Measurements from ENCODE around the gene ARID1B. TPM values are rescaled to one million over a fixed set of nuclear protein-coding genes. Genes with fewer than 3 reads are reported as not detected.

Gene ARID1B
- total and polyA plus RNA-seq, 2 donors (not counting 1 experiment from before 2014, with no cell fraction given), result 47.2 to 280 TPM

DNA sequence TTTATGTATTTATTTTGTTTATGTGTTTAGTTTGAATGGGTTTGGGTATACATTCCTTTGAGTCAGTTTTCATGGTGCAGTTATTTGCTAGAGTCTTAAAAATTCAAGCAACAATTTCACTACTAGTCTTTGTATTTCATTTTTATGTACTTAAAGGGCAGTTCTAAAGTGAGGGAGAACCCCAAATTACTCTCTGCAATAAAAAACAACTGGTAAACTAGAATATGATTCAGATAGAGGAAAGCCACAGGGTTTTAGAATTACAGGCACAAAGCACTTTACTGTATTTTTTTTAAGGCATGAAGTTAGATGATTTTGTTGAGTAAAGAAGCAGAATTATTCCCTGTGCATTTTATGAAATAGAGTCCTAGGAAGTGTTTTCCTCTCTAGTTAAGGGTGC, 183.3 kb downstream of the ARID1B start:
- Histone ChIP-seq H3K27me3 (replicated peaks in 1 of 4; ENCODE audit: control extremely low read depth in 1 of 4, control insufficient read depth in 3 of 4, insufficient read depth in 4 of 4, low read length in 3 of 4) (no peaks in the 10 kb centered on the region), H3K79me2 (ENCODE audit: control insufficient read depth, insufficient read depth, low read length) (peaks cover 99% of the 10 kb centered on the region), H3K27ac (ENCODE audit: low read length in 2 of 2) (no peak overlapping the region), H4K20me1 (ENCODE audit: control insufficient read depth, insufficient read depth, low read length, poor library complexity, severe bottlenecking) (peaks cover 43% of the 10 kb centered on the region), H3K9ac (ENCODE audit: low read length) (no peak overlapping the region), H3K36me3 (replicated peaks in 1 of 2; ENCODE audit: control extremely low read depth in 1 of 2, control insufficient read depth in 1 of 2, extremely low read depth in 1 of 2, insufficient read depth in 2 of 2, low read length in 1 of 2) (peaks cover 1 to 7% of the 10 kb centered on the region in 2 experiments), H2AFZ (ENCODE audit: insufficient read depth, low read depth, low read length, poor library complexity, severe bottlenecking) (no peak overlapping the region), H3K4me1 (ENCODE audit: control insufficient read depth in 2 of 2, insufficient read depth in 2 of 2, low read length in 2 of 2) (peaks cover 15 to 24% of the 10 kb centered on the region in 2 donors), H3K9me3 (ENCODE audit: control extremely low read depth in 1 of 3, control insufficient read depth in 2 of 3, insufficient read depth in 1 of 3, low read length in 2 of 3) (peaks cover 0 to 8% (median 0%) of the 10 kb centered on the region in 3 donors), H3K4me2 (replicated peaks; ENCODE audit: low read depth, low read length, poor library complexity, severe bottlenecking) (no peak overlapping the region), H3K4me3 (ENCODE audit: control extremely low read depth in 1 of 5, extremely low read depth in 1 of 5, insufficient read depth in 1 of 5, low read depth in 2 of 5, low read length in 4 of 5) (no peak overlapping the region)
- ChIA-PET POLR2A (no interaction called here), CTCF (no interaction called here)
- TF ChIP-seq, protein P1, sequence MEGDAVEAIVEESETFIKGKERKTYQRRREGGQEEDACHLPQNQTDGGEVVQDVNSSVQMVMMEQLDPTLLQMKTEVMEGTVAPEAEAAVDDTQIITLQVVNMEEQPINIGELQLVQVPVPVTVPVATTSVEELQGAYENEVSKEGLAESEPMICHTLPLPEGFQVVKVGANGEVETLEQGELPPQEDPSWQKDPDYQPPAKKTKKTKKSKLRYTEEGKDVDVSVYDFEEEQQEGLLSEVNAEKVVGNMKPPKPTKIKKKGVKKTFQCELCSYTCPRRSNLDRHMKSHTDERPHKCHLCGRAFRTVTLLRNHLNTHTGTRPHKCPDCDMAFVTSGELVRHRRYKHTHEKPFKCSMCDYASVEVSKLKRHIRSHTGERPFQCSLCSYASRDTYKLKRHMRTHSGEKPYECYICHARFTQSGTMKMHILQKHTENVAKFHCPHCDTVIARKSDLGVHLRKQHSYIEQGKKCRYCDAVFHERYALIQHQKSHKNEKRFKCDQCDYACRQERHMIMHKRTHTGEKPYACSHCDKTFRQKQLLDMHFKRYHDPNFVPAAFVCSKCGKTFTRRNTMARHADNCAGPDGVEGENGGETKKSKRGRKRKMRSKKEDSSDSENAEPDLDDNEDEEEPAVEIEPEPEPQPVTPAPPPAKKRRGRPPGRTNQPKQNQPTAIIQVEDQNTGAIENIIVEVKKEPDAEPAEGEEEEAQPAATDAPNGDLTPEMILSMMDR (IDR thresholded peaks at IDR 0.05), result no peak
- no peak for TF ChIP-seq EZH2 (IDR thresholded peaks at IDR 0.05; ENCODE audit: borderline replicate concordance, insufficient read depth, low read depth, low read length, poor library complexity, severe bottlenecking)
- DNase-seq (no peak), ATAC-seq (ENCODE audit: low read depth) (no peak)
- peaks cover 63% of the 10 kb centered on the region for H3K4me1 Mint-ChIP-seq
- H3K4me3 Mint-ChIP-seq, result no peak overlapping the region
- no peaks in the 10 kb centered on the region for H3K27me3 Mint-ChIP-seq
- H3K9me3 Mint-ChIP-seq (ENCODE audit: insufficient read depth), result no peaks in the 10 kb centered on the region
- intact Hi-C loops (cut with micrococcal nuclease), result no loop called here
- no peak overlapping the region for H3K27ac Mint-ChIP-seq

DNA sequence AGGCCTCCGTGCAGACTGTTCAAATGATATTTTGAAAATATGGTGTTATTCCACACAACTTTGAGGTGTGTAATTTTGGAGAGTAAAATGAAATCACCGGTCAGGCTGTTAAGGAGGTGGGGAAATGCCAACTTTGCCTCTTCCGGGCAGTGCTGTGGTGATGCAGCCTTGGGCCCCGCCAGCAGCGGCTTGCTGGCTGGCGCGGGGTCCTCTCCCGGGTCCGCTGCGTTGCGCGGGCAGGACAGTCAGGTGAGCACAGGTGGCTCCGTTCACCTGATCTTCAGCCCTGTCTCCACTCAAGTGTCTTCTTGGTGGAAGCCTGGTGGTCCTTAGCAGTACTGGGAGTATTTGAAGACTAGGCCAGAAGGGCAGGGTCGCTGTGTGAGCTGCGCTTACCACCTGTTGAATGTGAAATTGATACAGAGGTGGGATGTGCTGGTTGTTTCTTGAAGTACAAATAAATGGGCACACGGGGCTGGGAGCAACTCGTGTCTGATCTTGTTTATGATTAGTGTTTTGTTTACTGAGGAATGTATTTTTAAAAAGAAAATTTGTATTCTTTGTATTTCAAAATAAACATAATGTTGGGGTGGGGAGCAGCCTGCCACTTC, 184.2 kb downstream of the ARID1B start:
- Mint-ChIP-seq H3K4me1 (peaks cover 56% of the 10 kb centered on the region), H3K27me3 (no peaks in the 10 kb centered on the region), H3K9me3 (ENCODE audit: insufficient read depth) (no peaks in the 10 kb centered on the region), H3K4me3 (no peak overlapping the region), H3K27ac (no peak overlapping the region)
- ATAC-seq (ENCODE audit: low read depth) (no peak), DNase-seq (no peak)
- intact Hi-C loops (cut with micrococcal nuclease), result no loop called here
- Histone ChIP-seq H3K27me3 (replicated peaks in 1 of 4; ENCODE audit: control extremely low read depth in 1 of 4, control insufficient read depth in 3 of 4, insufficient read depth in 4 of 4, low read length in 3 of 4) (no peaks in the 10 kb centered on the region), H3K79me2 (ENCODE audit: control insufficient read depth, insufficient read depth, low read length) (peaks cover 99% of the 10 kb centered on the region), H4K20me1 (ENCODE audit: control insufficient read depth, insufficient read depth, low read length, poor library complexity, severe bottlenecking) (peaks cover 43% of the 10 kb centered on the region), H3K9me3 (ENCODE audit: control extremely low read depth in 1 of 3, control insufficient read depth in 2 of 3, insufficient read depth in 1 of 3, low read length in 2 of 3) (peaks cover 0 to 8% (median 0%) of the 10 kb centered on the region in 3 donors), H2AFZ (ENCODE audit: insufficient read depth, low read depth, low read length, poor library complexity, severe bottlenecking) (no peak overlapping the region), H3K4me1 (ENCODE audit: control insufficient read depth in 2 of 2, insufficient read depth in 2 of 2, low read length in 2 of 2) (peaks cover 7 to 16% of the 10 kb centered on the region in 2 donors), H3K27ac (ENCODE audit: low read length in 2 of 2) (no peak overlapping the region), H3K4me3 (ENCODE audit: control extremely low read depth in 1 of 5, extremely low read depth in 1 of 5, insufficient read depth in 1 of 5, low read depth in 2 of 5, low read length in 4 of 5) (no peak overlapping the region), H3K4me2 (replicated peaks; ENCODE audit: low read depth, low read length, poor library complexity, severe bottlenecking) (no peak overlapping the region), H3K36me3 (replicated peaks in 1 of 2; ENCODE audit: control extremely low read depth in 1 of 2, control insufficient read depth in 1 of 2, extremely low read depth in 1 of 2, insufficient read depth in 2 of 2, low read length in 1 of 2) (peaks cover 0 to 7% of the 10 kb centered on the region in 2 experiments), H3K9ac (ENCODE audit: low read length) (no peak overlapping the region)
- ChIA-PET POLR2A (no interaction called here), CTCF (no interaction called here)
- TF ChIP-seq EZH2 (IDR thresholded peaks at IDR 0.05; ENCODE audit: borderline replicate concordance, insufficient read depth, low read depth, low read length, poor library complexity, severe bottlenecking), result no peak
- TF ChIP-seq, protein P1 (IDR thresholded peaks at IDR 0.05), result no peak
- 99% methylated on average over 16 of the region's 17 CpGs for WGBS (ENCODE audit: insufficient coverage)
